ENCODE measurements around the gene LAIR2. TPM values are rescaled to one million over a fixed set of nuclear protein-coding genes. Genes with fewer than 3 reads are reported as not detected.

Gene LAIR2
- total and polyA plus RNA-seq, 2 donors (not counting 1 experiment from before 2014, with no cell fraction given), result not detected

- H3K9me3 ChIP-seq (ENCODE audit: control insufficient read depth, insufficient read depth, low read depth, low read length), result no peaks in the 10 kb centered on the region
- no peak overlapping the region for H3K9ac ChIP-seq (ENCODE audit: insufficient read depth, low read length)
- H3K79me2 ChIP-seq (ENCODE audit: control insufficient read depth, insufficient read depth, low read length), result no peaks in the 10 kb centered on the region
- no peak overlapping the region for H3K4me3 ChIP-seq (replicated peaks in 1 of 4; ENCODE audit: control extremely low read depth in 1 of 4, insufficient read depth in 1 of 4, low read depth in 3 of 4, low read length in 4 of 4)
- H3K4me2 ChIP-seq (ENCODE audit: extremely low read depth, insufficient read depth, low read length), result no peak overlapping the region
- no peaks in the 10 kb centered on the region for H3K4me1 ChIP-seq (ENCODE audit: control insufficient read depth, extremely low read depth, insufficient read depth, low read length)
- DNase-seq (ENCODE audit: low read depth in 2 of 2), result peak in 1 of 2 donors; percentile 48
- H2AFZ ChIP-seq (ENCODE audit: low read length), result no peak overlapping the region
- TF ChIP-seq, protein P1, sequence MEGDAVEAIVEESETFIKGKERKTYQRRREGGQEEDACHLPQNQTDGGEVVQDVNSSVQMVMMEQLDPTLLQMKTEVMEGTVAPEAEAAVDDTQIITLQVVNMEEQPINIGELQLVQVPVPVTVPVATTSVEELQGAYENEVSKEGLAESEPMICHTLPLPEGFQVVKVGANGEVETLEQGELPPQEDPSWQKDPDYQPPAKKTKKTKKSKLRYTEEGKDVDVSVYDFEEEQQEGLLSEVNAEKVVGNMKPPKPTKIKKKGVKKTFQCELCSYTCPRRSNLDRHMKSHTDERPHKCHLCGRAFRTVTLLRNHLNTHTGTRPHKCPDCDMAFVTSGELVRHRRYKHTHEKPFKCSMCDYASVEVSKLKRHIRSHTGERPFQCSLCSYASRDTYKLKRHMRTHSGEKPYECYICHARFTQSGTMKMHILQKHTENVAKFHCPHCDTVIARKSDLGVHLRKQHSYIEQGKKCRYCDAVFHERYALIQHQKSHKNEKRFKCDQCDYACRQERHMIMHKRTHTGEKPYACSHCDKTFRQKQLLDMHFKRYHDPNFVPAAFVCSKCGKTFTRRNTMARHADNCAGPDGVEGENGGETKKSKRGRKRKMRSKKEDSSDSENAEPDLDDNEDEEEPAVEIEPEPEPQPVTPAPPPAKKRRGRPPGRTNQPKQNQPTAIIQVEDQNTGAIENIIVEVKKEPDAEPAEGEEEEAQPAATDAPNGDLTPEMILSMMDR (conservative IDR thresholded peaks at IDR 0.05 in 1 of 2, IDR thresholded peaks at IDR 0.05 in 1 of 2; ENCODE audit: low read depth in 1 of 2, low read length in 2 of 2), result peak; percentile 74 to 81
- no peak for TF ChIP-seq EZH2 (IDR thresholded peaks at IDR 0.05; ENCODE audit: low read length, missing control alignments)
- H3K36me3 ChIP-seq (ENCODE audit: control insufficient read depth, insufficient read depth, low read length), result no peaks in the 10 kb centered on the region
- no peak overlapping the region for H3K27ac ChIP-seq (ENCODE audit: insufficient read depth, low read length)
- H3K27me3 ChIP-seq (ENCODE audit: control insufficient read depth, insufficient read depth, low read length), result no peaks in the 10 kb centered on the region
- no peaks in the 10 kb centered on the region for H4K20me1 ChIP-seq (ENCODE audit: control insufficient read depth, extremely low read depth, insufficient read depth, low read length)
Observed at GRCh38 chr19:54481326-54481930, 21.2 kb upstream of the LAIR2 start.

- no peaks in the 10 kb centered on the region for H3K79me2 ChIP-seq (ENCODE audit: control insufficient read depth, insufficient read depth, low read length)
- no peak overlapping the region for H2AFZ ChIP-seq (ENCODE audit: low read length)
- H4K20me1 ChIP-seq (ENCODE audit: control insufficient read depth, extremely low read depth, insufficient read depth, low read length), result no peaks in the 10 kb centered on the region
- no peak overlapping the region for H3K27ac ChIP-seq (ENCODE audit: insufficient read depth, low read length)
- no peaks in the 10 kb centered on the region for H3K27me3 ChIP-seq (ENCODE audit: control insufficient read depth, insufficient read depth, low read length)
- no peak overlapping the region for H3K4me2 ChIP-seq (ENCODE audit: extremely low read depth, insufficient read depth, low read length)
- no peaks in the 10 kb centered on the region for H3K9me3 ChIP-seq (ENCODE audit: control insufficient read depth, insufficient read depth, low read depth, low read length)
- H3K9ac ChIP-seq (ENCODE audit: insufficient read depth, low read length), result no peak overlapping the region
- no peaks in the 10 kb centered on the region for H3K36me3 ChIP-seq (ENCODE audit: control insufficient read depth, insufficient read depth, low read length)
- H3K4me1 ChIP-seq (ENCODE audit: control insufficient read depth, extremely low read depth, insufficient read depth, low read length), result no peaks in the 10 kb centered on the region
- H3K4me3 ChIP-seq (replicated peaks in 1 of 4; ENCODE audit: control extremely low read depth in 1 of 4, insufficient read depth in 1 of 4, low read depth in 3 of 4, low read length in 4 of 4), result no peak overlapping the region
- no peak for TF ChIP-seq EZH2 (IDR thresholded peaks at IDR 0.05; ENCODE audit: low read length, missing control alignments)
- TF ChIP-seq, protein P1 (conservative IDR thresholded peaks at IDR 0.05 in 1 of 2, IDR thresholded peaks at IDR 0.05 in 1 of 2; ENCODE audit: low read depth in 1 of 2, low read length in 2 of 2), result no peak
- no peak for DNase-seq (ENCODE audit: low read depth in 2 of 2)
Observed at GRCh38 chr19:54482889-54483288, 19.7 kb upstream of the LAIR2 start.

DNA sequence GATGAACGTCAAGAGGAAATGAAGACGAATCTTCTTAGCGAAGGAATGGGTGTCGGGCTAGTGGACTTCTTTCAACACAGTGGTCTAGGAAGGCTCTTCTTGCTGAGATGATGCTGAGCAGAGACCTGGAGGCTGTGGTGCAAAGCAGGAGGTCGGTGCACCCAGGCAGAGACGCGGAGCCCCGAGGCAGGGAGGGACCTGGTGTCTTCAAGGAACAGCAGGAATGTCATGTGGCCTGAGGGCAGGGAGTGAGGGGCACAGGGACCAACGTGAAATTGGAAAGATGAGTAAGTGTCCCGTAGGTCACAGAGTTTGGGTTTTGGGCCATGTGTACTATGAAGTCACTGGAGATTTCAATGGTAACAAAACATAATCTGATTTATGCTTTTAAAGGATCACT lies 18.2 kb upstream of the LAIR2 start:
- Histone ChIP-seq H3K4me3 (replicated peaks in 1 of 4; ENCODE audit: control extremely low read depth in 1 of 4, insufficient read depth in 1 of 4, low read depth in 3 of 4, low read length in 4 of 4) (no peak overlapping the region), H3K36me3 (ENCODE audit: control insufficient read depth, insufficient read depth, low read length) (no peaks in the 10 kb centered on the region), H3K27me3 (ENCODE audit: control insufficient read depth, insufficient read depth, low read length) (no peaks in the 10 kb centered on the region), H3K9ac (ENCODE audit: insufficient read depth, low read length) (no peak overlapping the region), H3K27ac (ENCODE audit: insufficient read depth, low read length) (no peak overlapping the region), H2AFZ (ENCODE audit: low read length) (no peak overlapping the region), H3K4me2 (ENCODE audit: extremely low read depth, insufficient read depth, low read length) (no peak overlapping the region), H3K79me2 (ENCODE audit: control insufficient read depth, insufficient read depth, low read length) (no peaks in the 10 kb centered on the region), H3K9me3 (ENCODE audit: control insufficient read depth, insufficient read depth, low read depth, low read length) (no peaks in the 10 kb centered on the region), H3K4me1 (ENCODE audit: control insufficient read depth, extremely low read depth, insufficient read depth, low read length) (no peaks in the 10 kb centered on the region), H4K20me1 (ENCODE audit: control insufficient read depth, extremely low read depth, insufficient read depth, low read length) (no peaks in the 10 kb centered on the region)
- no peak for DNase-seq (ENCODE audit: low read depth in 2 of 2)
- TF ChIP-seq, protein P1 (conservative IDR thresholded peaks at IDR 0.05 in 1 of 2, IDR thresholded peaks at IDR 0.05 in 1 of 2; ENCODE audit: low read depth in 1 of 2, low read length in 2 of 2), result no peak
- TF ChIP-seq EZH2 (IDR thresholded peaks at IDR 0.05; ENCODE audit: low read length, missing control alignments), result no peak
